Activated naive CD4-positive, alpha-beta T cell treated with anti-CD3 and anti-CD28 coated beads, Interleukin-2, amount 50 U/mL, for 24 hours (primary cell): ENCODE data around the gene SLC9A7.
A peak's percentile ranks its signal among the peaks of the same experiment; 100 is the strongest.

ENCODE experiments used
- H3K27ac Mint-ChIP-seq: one replicate; pipeline ENCODE4 v1.8.0; 2021; ENCODE audit warnings: mild to moderate bottlenecking, mixed read lengths
- H3K27me3 Mint-ChIP-seq: one replicate; pipeline ENCODE4 v1.8.0; 2021; ENCODE audit warnings: mixed read lengths
- H3K36me3 Mint-ChIP-seq: one replicate; pipeline ENCODE4 v1.8.0; 2021; ENCODE audit warnings: mixed read lengths
- H3K4me1 Mint-ChIP-seq: one replicate; pipeline ENCODE4 v1.8.0; 2021; ENCODE audit warnings: mixed read lengths
- H3K4me3 Mint-ChIP-seq: one replicate; pipeline ENCODE4 v1.8.0; 2021; ENCODE audit warnings: mild to moderate bottlenecking, mixed read lengths
- H3K9me3 Mint-ChIP-seq: one replicate; pipeline ENCODE4 v1.8.0; 2021; ENCODE audit warnings: mixed read lengths

SLC9A7 gene

GRCh38 chrX:46572340-46572936, 186.5 kb downstream of the SLC9A7 start:
- no peaks in the 10 kb centered on the region for H3K36me3 Mint-ChIP-seq
- no peaks in the 10 kb centered on the region for H3K27me3 Mint-ChIP-seq
- no peaks in the 10 kb centered on the region for H3K9me3 Mint-ChIP-seq
- H3K4me3 Mint-ChIP-seq = peak overlapping the region; percentile 66
- H3K27ac Mint-ChIP-seq = peak overlapping the region; percentile 79
- H3K4me1 Mint-ChIP-seq = peaks cover 37% of the 10 kb centered on the region

GRCh38 chrX:46571423-46572339, 187.2 kb downstream of the SLC9A7 start:
- Mint-ChIP-seq H3K4me1 (peaks cover 29% of the 10 kb centered on the region), H3K27ac (peak overlapping the region; percentile 79), H3K36me3 (no peaks in the 10 kb centered on the region), H3K9me3 (no peaks in the 10 kb centered on the region), H3K4me3 (peak overlapping the region; percentile 66), H3K27me3 (no peaks in the 10 kb centered on the region)

- Mint-ChIP-seq H3K4me3 (no peak overlapping the region), H3K27me3 (no peaks in the 10 kb centered on the region), H3K27ac (no peak overlapping the region), H3K36me3 (no peaks in the 10 kb centered on the region), H3K9me3 (no peaks in the 10 kb centered on the region), H3K4me1 (peaks cover 18% of the 10 kb centered on the region)
These were observed 189.3 kb downstream of the SLC9A7 start for GRCh38 chrX:46569621-46570020.

GRCh38 chrX:46567388-46567787, 191.5 kb downstream of the SLC9A7 start:
- Mint-ChIP-seq H3K27me3 (no peaks in the 10 kb centered on the region), H3K27ac (no peak overlapping the region), H3K4me3 (no peak overlapping the region), H3K4me1 (peaks cover 9% of the 10 kb centered on the region), H3K9me3 (no peaks in the 10 kb centered on the region), H3K36me3 (peaks cover 2% of the 10 kb centered on the region)

GRCh38 chrX:46561824-46562657, 196.9 kb downstream of the SLC9A7 start:
- Mint-ChIP-seq H3K4me1 (no peaks in the 10 kb centered on the region), H3K27me3 (no peaks in the 10 kb centered on the region), H3K36me3 (peaks cover 2% of the 10 kb centered on the region), H3K4me3 (no peak overlapping the region), H3K27ac (no peak overlapping the region), H3K9me3 (no peaks in the 10 kb centered on the region)

- H3K27ac Mint-ChIP-seq = no peak overlapping the region
- H3K36me3 Mint-ChIP-seq = no peaks in the 10 kb centered on the region
- no peak overlapping the region for H3K4me3 Mint-ChIP-seq
- no peaks in the 10 kb centered on the region for H3K4me1 Mint-ChIP-seq
- H3K27me3 Mint-ChIP-seq = no peaks in the 10 kb centered on the region
- H3K9me3 Mint-ChIP-seq = no peaks in the 10 kb centered on the region
These were observed 199.9 kb downstream of the SLC9A7 start for GRCh38 chrX:46559062-46559461.

GRCh38 chrX:46554942-46555341, 204.0 kb downstream of the SLC9A7 start:
- H3K4me3 Mint-ChIP-seq = no peak overlapping the region
- no peaks in the 10 kb centered on the region for H3K9me3 Mint-ChIP-seq
- H3K4me1 Mint-ChIP-seq = no peaks in the 10 kb centered on the region
- H3K36me3 Mint-ChIP-seq = no peaks in the 10 kb centered on the region
- no peak overlapping the region for H3K27ac Mint-ChIP-seq
- no peaks in the 10 kb centered on the region for H3K27me3 Mint-ChIP-seq

- Mint-ChIP-seq H3K36me3 (peaks cover 3% of the 10 kb centered on the region), H3K27me3 (no peaks in the 10 kb centered on the region), H3K9me3 (no peaks in the 10 kb centered on the region), H3K4me1 (peaks cover 2% of the 10 kb centered on the region), H3K27ac (no peak overlapping the region), H3K4me3 (no peak overlapping the region)
These were observed 205.0 kb downstream of the SLC9A7 start for GRCh38 chrX:46553935-46554334.

GRCh38 chrX:46551494-46552128, 207.3 kb downstream of the SLC9A7 start:
- Mint-ChIP-seq H3K27ac (no peak overlapping the region), H3K36me3 (peaks cover 4% of the 10 kb centered on the region), H3K27me3 (no peaks in the 10 kb centered on the region), H3K9me3 (no peaks in the 10 kb centered on the region), H3K4me3 (no peak overlapping the region), H3K4me1 (peaks cover 14% of the 10 kb centered on the region)

- Mint-ChIP-seq H3K4me1 (peaks cover 19% of the 10 kb centered on the region), H3K27ac (no peak overlapping the region), H3K36me3 (peaks cover 4% of the 10 kb centered on the region), H3K27me3 (no peaks in the 10 kb centered on the region), H3K4me3 (no peak overlapping the region), H3K9me3 (no peaks in the 10 kb centered on the region)
These were observed 209.0 kb downstream of the SLC9A7 start for GRCh38 chrX:46549914-46550313.
